MM.1S (cell line): ENCODE results near the gene LRCH1.

Source experiments
- DNase-seq: peaks from one replicate; pipeline ENCODE4 v3.0.0-alpha.2; 2015
- H2AFZ ChIP-seq: fragments of 300-600 bp; sonication (generic); 2 replicates; pipeline ENCODE4 v1.6.0; 2016; ENCODE audit warnings: antibody characterized with exemption, low read length
- H3F3A ChIP-seq: fragments of 300-600 bp; sonication (generic); 2 replicates; pipeline ENCODE4 v1.6.1; 2016; ENCODE audit warnings: mild to moderate bottlenecking, antibody characterized with exemption, low read length, moderate library complexity, mixed read lengths; ENCODE audit not compliant: insufficient read depth
- H3K27ac ChIP-seq: fragments of 300-600 bp; sonication (generic); 2 replicates; pipeline ENCODE4 v1.5.1; 2016; ENCODE audit warnings: mild to moderate bottlenecking, low read length
- H3K27me3 ChIP-seq: fragments of 300-600 bp; sonication (generic); replicated peaks from 2 replicates; pipeline ENCODE4 v1.6.0; 2016; ENCODE audit warnings: low read length; ENCODE audit not compliant: insufficient read depth
- H3K36me3 ChIP-seq: fragments of 300-600 bp; sonication (generic); replicated peaks from 2 replicates; pipeline ENCODE4 v1.6.1; 2016; ENCODE audit warnings: mild to moderate bottlenecking, low read length, mixed read lengths; ENCODE audit not compliant: insufficient read depth
- H3K4me1 ChIP-seq: fragments of 300-600 bp; sonication (generic); 2 replicates; pipeline ENCODE4 v1.6.1; 2016; ENCODE audit warnings: low read length, mixed read lengths
- H3K4me2 ChIP-seq: fragments of 300-600 bp; sonication (generic); 2 replicates; pipeline ENCODE4 v1.6.0; 2016; ENCODE audit warnings: low read depth, low read length
- H3K4me3 ChIP-seq: fragments of 300-600 bp; sonication (generic); 2 replicates; pipeline ENCODE4 v1.5.1; 2016; ENCODE audit warnings: low read length, mixed read lengths
- H3K79me2 ChIP-seq: fragments of 300-600 bp; sonication (generic); 2 replicates; pipeline ENCODE4 v1.6.1; 2016; ENCODE audit warnings: mixed run types, low read length, mixed read lengths
- H3K9ac ChIP-seq: fragments of 300-600 bp; sonication (generic); 2 replicates; pipeline ENCODE4 v1.6.1; 2016; ENCODE audit warnings: low read length, mixed read lengths
- H3K9me2 ChIP-seq: fragments of 300-600 bp; sonication (generic); replicated peaks from 2 replicates; pipeline ENCODE4 v1.6.1; 2016; ENCODE audit warnings: mild to moderate bottlenecking, low read length, mixed read lengths; ENCODE audit not compliant: insufficient read depth
- H3K9me3 ChIP-seq: fragments of 300-600 bp; sonication (generic); replicated peaks from 2 replicates; pipeline ENCODE4 v1.6.1; 2016; ENCODE audit warnings: mild to moderate bottlenecking, low read length, mixed read lengths; ENCODE audit not compliant: insufficient read depth
- H4K20me1 ChIP-seq: fragments of 300-600 bp; sonication (generic); 2 replicates; pipeline ENCODE4 v1.6.1; 2016; ENCODE audit warnings: mild to moderate bottlenecking, low read length, moderate library complexity, mixed read lengths; ENCODE audit not compliant: insufficient read depth
- CTCF ChIP-seq: fragments of 300-600 bp; sonication (generic); IDR thresholded peaks from 2 replicates; pipeline ENCODE4 v1.5.1; 2016; ENCODE audit warnings: antibody characterized with exemption, low read length, mixed read lengths
- EZH2 ChIP-seq: fragments of 300-600 bp; sonication (generic); optimal IDR thresholded peaks from 2 replicates; pipeline ENCODE3; 2017; ENCODE audit warnings: low read depth, mild to moderate bottlenecking, antibody characterized with exemption, low read length, mixed read lengths
- EZH2phosphoT487 ChIP-seq: fragments of 300-600 bp; sonication (generic); IDR thresholded peaks from 2 replicates; pipeline ENCODE4 v1.6.1; 2018; ENCODE audit warnings: antibody characterized with exemption, low read length

Gene LRCH1

GRCh38 chr13:46570273-46570672, 17.3 kb downstream of the LRCH1 start:
- peaks cover 59% of the 10 kb centered on the region for H3K79me2 ChIP-seq
- DNase-seq, result no peak
- no peaks in the 10 kb centered on the region for H3K9me2 ChIP-seq
- no peak overlapping the region for H3K4me2 ChIP-seq
- H4K20me1 ChIP-seq, result no peaks in the 10 kb centered on the region
- H3K27me3 ChIP-seq, result no peaks in the 10 kb centered on the region
- H3K4me3 ChIP-seq, result no peak overlapping the region
- H3K4me1 ChIP-seq, result no peaks in the 10 kb centered on the region
- H3K9me3 ChIP-seq, result no peaks in the 10 kb centered on the region
- no peak overlapping the region for H3K9ac ChIP-seq
- H3K27ac ChIP-seq, result no peak overlapping the region
- TF ChIP-seq EZH2phosphoT487, result no peak
- no peak for TF ChIP-seq EZH2
- no peak for TF ChIP-seq CTCF
- H2AFZ ChIP-seq, result no peak overlapping the region
- no peaks in the 10 kb centered on the region for H3F3A ChIP-seq
- H3K36me3 ChIP-seq, result no peaks in the 10 kb centered on the region

- Histone ChIP-seq H4K20me1 (no peaks in the 10 kb centered on the region), H3K4me1 (no peaks in the 10 kb centered on the region), H3K27ac (no peak overlapping the region)
Measured at GRCh38 chr13:46571189-46571908, 18.4 kb downstream of the LRCH1 start.

GRCh38 chr13:46571909-46572595, 19.1 kb downstream of the LRCH1 start:
- Histone ChIP-seq H3F3A (no peaks in the 10 kb centered on the region), H3K4me3 (no peak overlapping the region), H3K4me2 (no peak overlapping the region), H2AFZ (no peak overlapping the region), H3K36me3 (no peaks in the 10 kb centered on the region), H4K20me1 (no peaks in the 10 kb centered on the region), H3K27me3 (no peaks in the 10 kb centered on the region), H3K9ac (no peak overlapping the region), H3K79me2 (peaks cover 59% of the 10 kb centered on the region), H3K27ac (no peak overlapping the region), H3K9me2 (no peaks in the 10 kb centered on the region), H3K4me1 (no peaks in the 10 kb centered on the region), H3K9me3 (no peaks in the 10 kb centered on the region)
- DNase-seq, result no peak
- TF ChIP-seq CTCF (no peak), EZH2 (no peak), EZH2phosphoT487 (no peak)

More at GRCh38 chr13:46571189-46571908, 18.4 kb downstream of the LRCH1 start:
- no peaks in the 10 kb centered on the region for H3K36me3 ChIP-seq
- TF ChIP-seq EZH2 (no peak), EZH2phosphoT487 (no peak), CTCF (no peak)
- H3K9me3 ChIP-seq, result no peaks in the 10 kb centered on the region
- no peak overlapping the region for H2AFZ ChIP-seq
- H3K4me2 ChIP-seq, result no peak overlapping the region
- no peaks in the 10 kb centered on the region for H3K9me2 ChIP-seq
- H3K9ac ChIP-seq, result no peak overlapping the region
- H3K4me3 ChIP-seq, result no peak overlapping the region
- H3F3A ChIP-seq, result no peaks in the 10 kb centered on the region
- H3K79me2 ChIP-seq, result peaks cover 61% of the 10 kb centered on the region
- no peak for DNase-seq
- H3K27me3 ChIP-seq, result no peaks in the 10 kb centered on the region
